Panc1 (cell line): ENCODE results near the gene GATC.

Experiments
- POLR2AphosphoS5 ChIP-seq: IDR thresholded peaks from 2 replicates; pipeline ENCODE4 v1.6.1; 2012; ENCODE audit warnings: mild to moderate bottlenecking, low read depth, low read length, moderate library complexity
- REST ChIP-seq, 2 experiments: IDR thresholded peaks; 2 replicates each; pipeline ENCODE4 v1.6.1; 2011 to 2012; ENCODE audit warnings: low read depth in 2 of 2, control low read depth in 1 of 2, low read length in 1 of 2, mild to moderate bottlenecking in 1 of 2, moderate library complexity in 1 of 2; ENCODE audit not compliant: insufficient read depth in 1 of 2
- SIN3A ChIP-seq: IDR thresholded peaks from 2 replicates; pipeline ENCODE4 v1.6.1; 2012; ENCODE audit warnings: low read depth, mild to moderate bottlenecking, low read length, moderate library complexity, borderline replicate concordance; ENCODE audit not compliant: insufficient read depth
- TCF7L2 ChIP-seq: IDR thresholded peaks from 2 replicates; pipeline ENCODE4 v1.6.1; 2011; ENCODE audit warnings: mild to moderate bottlenecking, low read depth, low read length, inconsistent platforms
- TF ChIP-seq, protein P1 (sequence below): fragments of 450-650 bp; IDR thresholded peaks from 2 replicates; pipeline ENCODE4 v1.5.1; 2017; ENCODE audit warnings: mild to moderate bottlenecking

GRCh38 chr12:120429368-120429767 is 16.9 kb upstream of the GATC start:
- TF ChIP-seq POLR2AphosphoS5 (no peak), REST (IDR thresholded peaks at IDR 0.05; ENCODE audit: insufficient read depth in 1 of 2, low read depth in 2 of 2, low read length in 1 of 2) (no peak), TCF7L2 (no peak), SIN3A (no peak)
- TF ChIP-seq, protein P1, sequence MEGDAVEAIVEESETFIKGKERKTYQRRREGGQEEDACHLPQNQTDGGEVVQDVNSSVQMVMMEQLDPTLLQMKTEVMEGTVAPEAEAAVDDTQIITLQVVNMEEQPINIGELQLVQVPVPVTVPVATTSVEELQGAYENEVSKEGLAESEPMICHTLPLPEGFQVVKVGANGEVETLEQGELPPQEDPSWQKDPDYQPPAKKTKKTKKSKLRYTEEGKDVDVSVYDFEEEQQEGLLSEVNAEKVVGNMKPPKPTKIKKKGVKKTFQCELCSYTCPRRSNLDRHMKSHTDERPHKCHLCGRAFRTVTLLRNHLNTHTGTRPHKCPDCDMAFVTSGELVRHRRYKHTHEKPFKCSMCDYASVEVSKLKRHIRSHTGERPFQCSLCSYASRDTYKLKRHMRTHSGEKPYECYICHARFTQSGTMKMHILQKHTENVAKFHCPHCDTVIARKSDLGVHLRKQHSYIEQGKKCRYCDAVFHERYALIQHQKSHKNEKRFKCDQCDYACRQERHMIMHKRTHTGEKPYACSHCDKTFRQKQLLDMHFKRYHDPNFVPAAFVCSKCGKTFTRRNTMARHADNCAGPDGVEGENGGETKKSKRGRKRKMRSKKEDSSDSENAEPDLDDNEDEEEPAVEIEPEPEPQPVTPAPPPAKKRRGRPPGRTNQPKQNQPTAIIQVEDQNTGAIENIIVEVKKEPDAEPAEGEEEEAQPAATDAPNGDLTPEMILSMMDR: no peak
